ENCODE results near the gene TMEM269. TPM values are rescaled to one million over a fixed set of nuclear protein-coding genes. Genes with fewer than 3 reads are reported as not detected.

Gene TMEM269
- polyA plus RNA-seq, 1 donor (not counting 4 experiments of a cell fraction or from before 2014, with no cell fraction given): 0.12 TPM

- Histone ChIP-seq H3K4me3 (ENCODE audit: control insufficient read depth in 2 of 3, extremely low read depth in 1 of 3, insufficient read depth in 2 of 3, low read depth in 1 of 3, low read length in 3 of 3) (no peak overlapping the region), H4K20me1 (ENCODE audit: control insufficient read depth, extremely low read depth, insufficient read depth, low read length) (no peaks in the 10 kb centered on the region), H3K4me2 (ENCODE audit: control insufficient read depth, extremely low read depth, insufficient read depth, low read depth, low read length) (no peak overlapping the region), H3K9me3 (ENCODE audit: control insufficient read depth, low read depth, low read length) (no peaks in the 10 kb centered on the region), H3K27me3 (ENCODE audit: control insufficient read depth, extremely low read depth, insufficient read depth, low read length) (no peaks in the 10 kb centered on the region), H3K9ac (ENCODE audit: control insufficient read depth, extremely low read depth, insufficient read depth, low read length) (no peak overlapping the region), H3K79me2 (ENCODE audit: control insufficient read depth, insufficient read depth, low read length) (peaks cover 8% of the 10 kb centered on the region), H3K36me3 (ENCODE audit: control insufficient read depth in 2 of 2, extremely low read depth in 1 of 2, insufficient read depth in 2 of 2, low read length in 2 of 2) (peaks cover 7 to 9% of the 10 kb centered on the region in 2 experiments), H3K4me1 (ENCODE audit: control insufficient read depth, extremely low read depth, insufficient read depth, low read length) (peaks cover 6% of the 10 kb centered on the region), H3K27ac (ENCODE audit: control insufficient read depth, insufficient read depth, low read length) (no peak overlapping the region), H3K9me1 (ENCODE audit: control insufficient read depth, extremely low read depth, insufficient read depth, low read length) (no peaks in the 10 kb centered on the region), H2AFZ (ENCODE audit: control insufficient read depth, low read length) (no peak overlapping the region)
- TF ChIP-seq CTCF (optimal IDR thresholded peaks at IDR 0.05 in 1 of 3, IDR thresholded peaks at IDR 0.05 in 1 of 3, conservative IDR thresholded peaks at IDR 0.05 in 1 of 3; ENCODE audit: extremely low read depth in 1 of 3, insufficient read depth in 2 of 3, low read length in 3 of 3) (no peak), EZH2 (IDR thresholded peaks at IDR 0.05; ENCODE audit: low read length) (no peak)
- FAIRE-seq (no peak), DNase-seq (ENCODE audit: low read depth, low spot score) (peak; percentile 5)
- dilution Hi-C loops (cut with MboI; ENCODE audit: extremely low pct_ligation_motif_present, low sequenced_read_pairs): no loop called here
Observed at GRCh38 chr1:42849944-42850343, 65.2 kb downstream of the TMEM269 start.

Other genes with a start within 250 kb of the TMEM269 start
- gene PPIH, start 126.6 kb upstream of the TMEM269 start, polyA plus RNA-seq: 54.0 to 94.1 TPM (median 63.4 TPM) in 3 replicates
- 630 to 1,162 TPM (median 1,066 TPM) in 3 replicates for gene YBX1, start 102.6 kb upstream of the TMEM269 start, polyA plus RNA-seq
- gene CLDN19, start 44.8 kb upstream of the TMEM269 start, polyA plus RNA-seq: 0.06 TPM in 1 of 3 replicates, not detected in the others
- 24.4 to 34.1 TPM (median 34.0 TPM) in 3 replicates for gene P3H1, start 18.0 kb upstream of the TMEM269 start, polyA plus RNA-seq
- gene C1orf50, start 17.7 kb upstream of the TMEM269 start, polyA plus RNA-seq: 6.1 to 9.8 TPM (median 9.6 TPM) in 3 replicates
- 5.6 to 6.5 TPM (median 6.3 TPM) in 3 replicates for gene ERMAP, start 32.1 kb downstream of the TMEM269 start, polyA plus RNA-seq
- gene SVBP, start 32.4 kb downstream of the TMEM269 start, polyA plus RNA-seq: 11.0 to 15.5 TPM (median 13.9 TPM) in 3 replicates
- gene ZNF691, start 61.6 kb downstream of the TMEM269 start, polyA plus RNA-seq: 3.8 to 7.1 TPM (median 3.8 TPM) in 3 replicates
- 580 to 1,115 TPM (median 689 TPM) in 3 replicates for gene SLC2A1, start 173.9 kb downstream of the TMEM269 start, polyA plus RNA-seq